Suprapubic skin (tissue), 4 donors: ENCODE measurements around the gene CSMD2. TPM values are rescaled to one million over a fixed set of nuclear protein-coding genes. Genes with fewer than 3 reads are reported as not detected.

ENCODE experiments used
- DNase-seq, 2 donors: peaks; one replicate each; pipeline ENCODE4 v3.0.0-alpha.2; 2019; ENCODE audit warnings: low spot score in 2 of 2
- H3K27ac ChIP-seq: fragments of 200-600 bp; sonication (generic); one replicate; pipeline ENCODE4 v1.5.1; 2019
- H3K27me3 ChIP-seq: fragments of 200-600 bp; sonication (generic); one replicate; pipeline ENCODE4 v1.5.1; 2019
- H3K36me3 ChIP-seq: fragments of 200-600 bp; sonication (generic); one replicate; pipeline ENCODE4 v1.5.1; 2019
- H3K4me1 ChIP-seq: fragments of 200-600 bp; sonication (generic); one replicate; pipeline ENCODE4 v1.5.1; 2019
- H3K4me3 ChIP-seq: fragments of 200-600 bp; sonication (generic); one replicate; pipeline ENCODE4 v1.5.1; 2019; ENCODE audit warnings: mild to moderate bottlenecking
- H3K9me3 ChIP-seq: fragments of 200-600 bp; sonication (generic); one replicate; pipeline ENCODE4 v1.5.1; 2019
- CTCF ChIP-seq, 2 donors: fragments of 200-600 bp in 1 of 2; fragments of 450-650 bp in 1 of 2; sonication (generic) in 1 of 2; IDR thresholded peaks; one replicate each; pipeline ENCODE4 v1.5.1; 2016 to 2019; ENCODE audit warnings: antibody characterized with exemption in 2 of 2, mild to moderate bottlenecking in 1 of 2, moderate library complexity in 1 of 2
- EP300 ChIP-seq: sonication (generic); formaldehyde crosslinking; IDR thresholded peaks from one replicate; pipeline ENCODE4 v1.6.1; 2017; ENCODE audit warnings: antibody characterized with exemption
- POLR2A ChIP-seq, 2 donors: fragments of 450-650 bp; IDR thresholded peaks; one replicate each; pipeline ENCODE4 v1.6.1; 2017; ENCODE audit warnings: antibody characterized with exemption in 2 of 2, mild to moderate bottlenecking in 2 of 2, moderate library complexity in 2 of 2
- POLR2AphosphoS5 ChIP-seq, 3 donors: sonication (generic); formaldehyde crosslinking; IDR thresholded peaks; one replicate each; pipeline ENCODE4 v1.6.1; 2017; ENCODE audit warnings: antibody characterized with exemption in 3 of 3
- WGBS: methylation state at CpG from one replicate; pipeline ENCODE4 v1.1.5; 2018; 5-methylcytosine and 5-hydroxymethylcytosine counted together
- total RNA-seq, 4 donors: library from RNA; depleted of rRNA; stranded (reverse); fragments of >200 nt; gene quantifications; one replicate each; pipeline ENCODE4 v1.1.0, GENCODE V29; 2016

CSMD2 gene
- total RNA-seq, 4 donors from 2014 or later = 0.08 to 0.55 (median 0.13) TPM

GRCh38 chr1:33948291-33948690 is 216.7 kb downstream of the CSMD2 start:
- no peaks in the 10 kb centered on the region for H3K36me3 ChIP-seq
- H3K4me1 ChIP-seq = no peaks in the 10 kb centered on the region
- 86% methylated on average over 3 of the region's 3 CpGs for WGBS
- peaks cover 3% of the 10 kb centered on the region for H3K27me3 ChIP-seq
- DNase-seq = no peak
- no peak overlapping the region for H3K4me3 ChIP-seq
- no peak overlapping the region for H3K27ac ChIP-seq
- TF ChIP-seq POLR2A (IDR thresholded peaks at IDR 0.05) (no peak), CTCF (IDR thresholded peaks at IDR 0.05) (no peak), POLR2AphosphoS5 (IDR thresholded peaks at IDR 0.05) (no peak), EP300 (no peak)
- no peaks in the 10 kb centered on the region for H3K9me3 ChIP-seq

- H3K4me1 ChIP-seq = no peaks in the 10 kb centered on the region
- H3K4me3 ChIP-seq = no peak overlapping the region
- H3K27me3 ChIP-seq = peaks cover 3% of the 10 kb centered on the region
- WGBS = 89% methylated on average over 2 of the region's 2 CpGs
- no peaks in the 10 kb centered on the region for H3K36me3 ChIP-seq
- no peak for DNase-seq
- no peak for TF ChIP-seq POLR2AphosphoS5 (IDR thresholded peaks at IDR 0.05)
- no peak for TF ChIP-seq EP300
- TF ChIP-seq CTCF (IDR thresholded peaks at IDR 0.05) = no peak
- no peak for TF ChIP-seq POLR2A (IDR thresholded peaks at IDR 0.05)
- H3K27ac ChIP-seq = no peak overlapping the region
- no peaks in the 10 kb centered on the region for H3K9me3 ChIP-seq
Measured at GRCh38 chr1:33946836-33947235, 218.2 kb downstream of the CSMD2 start.

- Histone ChIP-seq H3K9me3 (no peaks in the 10 kb centered on the region), H3K27me3 (peaks cover 3% of the 10 kb centered on the region), H3K27ac (no peak overlapping the region), H3K4me1 (no peaks in the 10 kb centered on the region), H3K4me3 (no peak overlapping the region), H3K36me3 (no peaks in the 10 kb centered on the region)
- no peak for DNase-seq
- WGBS = 41% methylated on average over 1 of the region's 1 CpG
- no peak for TF ChIP-seq POLR2AphosphoS5 (IDR thresholded peaks at IDR 0.05)
- no peak for TF ChIP-seq CTCF (IDR thresholded peaks at IDR 0.05)
- TF ChIP-seq EP300 = no peak
- TF ChIP-seq POLR2A (IDR thresholded peaks at IDR 0.05) = no peak
Measured at GRCh38 chr1:33944846-33945245, 220.2 kb downstream of the CSMD2 start.

- Histone ChIP-seq H3K4me1 (no peaks in the 10 kb centered on the region), H3K27me3 (no peaks in the 10 kb centered on the region), H3K9me3 (no peaks in the 10 kb centered on the region), H3K4me3 (no peak overlapping the region), H3K36me3 (no peaks in the 10 kb centered on the region), H3K27ac (no peak overlapping the region)
- no peak for DNase-seq
- WGBS = 84% methylated on average over 3 of the region's 3 CpGs
- TF ChIP-seq CTCF (IDR thresholded peaks at IDR 0.05) = no peak
- TF ChIP-seq POLR2AphosphoS5 (IDR thresholded peaks at IDR 0.05) = no peak
- no peak for TF ChIP-seq EP300
- TF ChIP-seq POLR2A (IDR thresholded peaks at IDR 0.05) = no peak
Measured at GRCh38 chr1:33943978-33944377, 221.1 kb downstream of the CSMD2 start.

GRCh38 chr1:33932871-33933270 is 232.2 kb downstream of the CSMD2 start:
- no peak for DNase-seq
- no peaks in the 10 kb centered on the region for H3K36me3 ChIP-seq
- H3K9me3 ChIP-seq = no peaks in the 10 kb centered on the region
- peaks cover 7% of the 10 kb centered on the region for H3K27me3 ChIP-seq
- no peak overlapping the region for H3K27ac ChIP-seq
- H3K4me3 ChIP-seq = no peak overlapping the region
- 72% methylated on average over 3 of the region's 3 CpGs for WGBS
- no peaks in the 10 kb centered on the region for H3K4me1 ChIP-seq
- TF ChIP-seq EP300 = no peak
- TF ChIP-seq CTCF (IDR thresholded peaks at IDR 0.05) = no peak
- TF ChIP-seq POLR2A (IDR thresholded peaks at IDR 0.05) = no peak
- TF ChIP-seq POLR2AphosphoS5 (IDR thresholded peaks at IDR 0.05) = no peak
